NT2/D1 (cell line): ENCODE results near the gene IL20RA.

ENCODE experiments used
- SUZ12 ChIP-seq: IDR thresholded peaks from 2 replicates; pipeline ENCODE4 v1.6.1; 2011; ENCODE audit not compliant: insufficient read length, insufficient read depth; ENCODE audit errors: extremely low read depth
- YY1 ChIP-seq: IDR thresholded peaks from 2 replicates; pipeline ENCODE4 v1.6.1; 2011; ENCODE audit not compliant: insufficient read length, insufficient read depth
- ZNF274 ChIP-seq: IDR thresholded peaks from 2 replicates; pipeline ENCODE4 v1.6.1; 2011; ENCODE audit warnings: mild to moderate bottlenecking, low read depth, low read length

DNA sequence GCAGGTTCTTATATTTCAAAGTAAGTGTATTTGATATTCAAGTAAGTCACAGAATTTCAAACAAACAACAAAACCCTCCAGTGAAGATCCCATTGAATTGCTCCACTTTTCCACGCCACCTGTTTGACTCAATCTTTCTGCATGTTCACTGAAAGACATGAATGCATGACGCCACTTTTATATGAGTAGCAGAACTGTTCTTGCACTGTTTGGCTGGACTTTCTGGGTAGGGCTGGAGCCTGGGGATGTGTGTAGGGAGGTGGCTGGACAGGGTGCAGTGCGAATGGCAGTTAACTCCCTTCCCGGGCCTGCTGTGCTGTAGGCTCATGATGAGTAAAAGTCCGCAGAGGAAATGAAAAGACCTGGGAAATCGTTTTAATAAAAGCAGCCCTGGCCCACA, 39.7 kb downstream of the IL20RA start:
- TF ChIP-seq YY1 (no peak), ZNF274 (no peak), SUZ12 (no peak)
